Endothelial cell of umbilical vein (primary cell): Measurements from ENCODE around the gene KRT71. TPM values are rescaled to one million over a fixed set of nuclear protein-coding genes. Genes with fewer than 3 reads are reported as not detected.

ENCODE experiments used
- BruUV-seq: library from RNA; stranded (reverse); fragments of 400-500 nt; replicated peaks from 2 replicates; lab custom pipeline; 2021; lab: Mats Ljungman, UMichigan
- CTCF ChIA-PET: fragments of 300-600, 350-600 bp; sonication (Branson Sonifier 250); formaldehyde crosslinking; loops from one replicate; lab custom pipeline; 2021; ENCODE audit warnings: antibody characterized with exemption, inconsistent platforms; lab: Charles Lee
- POLR2A ChIA-PET: fragments of 300-600, 350-600 bp; sonication (Branson Sonifier 250); formaldehyde crosslinking; loops from one replicate; lab custom pipeline; 2021; ENCODE audit warnings: antibody characterized with exemption, inconsistent platforms; lab: Charles Lee
- DNase-seq: peaks from one replicate; pipeline ENCODE4 v3.0.0-alpha.2; 2011; ENCODE audit warnings: low read depth, low spot score
- FAIRE-seq: peaks from 2 replicates; lab custom pipeline; 2011; peaks lifted over from hg19 to GRCh38; lab: Jason Lieb, UNC
- H2AFZ ChIP-seq: 2 replicates; pipeline ENCODE4 v1.6.0; 2012; ENCODE audit warnings: low read depth, low read length, control low read depth, inconsistent platforms
- H3K27ac ChIP-seq: 2 replicates; pipeline ENCODE4 v1.5.1; 2011; ENCODE audit warnings: low read depth, mild to moderate bottlenecking, control low read depth, low read length, moderate library complexity; ENCODE audit not compliant: insufficient read depth
- H3K27me3 ChIP-seq, 2 experiments: 2 replicates each; pipeline versions ENCODE4 v1.6.0 to v1.6.1; 2011; ENCODE audit warnings: low read length in 2 of 2, mixed read lengths in 1 of 2; ENCODE audit not compliant: control insufficient read depth in 2 of 2, insufficient read depth in 2 of 2
- H3K36me3 ChIP-seq, 2 experiments: 2 replicates in 1 of 2; 3 replicates in 1 of 2; pipeline ENCODE4 v1.5.1; 2011; ENCODE audit warnings: low read length in 2 of 2, mild to moderate bottlenecking in 1 of 2, moderate library complexity in 1 of 2; ENCODE audit not compliant: control insufficient read depth in 2 of 2, insufficient read depth in 2 of 2; ENCODE audit errors: extremely low read depth in 1 of 2
- H3K4me1 ChIP-seq: 3 replicates; pipeline ENCODE4 v1.5.1; 2011; ENCODE audit warnings: mild to moderate bottlenecking, low read length; ENCODE audit not compliant: control insufficient read depth, insufficient read depth; ENCODE audit errors: extremely low read depth
- H3K4me2 ChIP-seq: 2 replicates; pipeline ENCODE4 v1.6.1; 2011; ENCODE audit warnings: low read length, control low read depth, mixed read lengths; ENCODE audit not compliant: insufficient read depth
- H3K4me3 ChIP-seq, 3 experiments: fragments of 200-600 bp in 1 of 3; sonication (generic), shearing (Covaris generic) in 1 of 3; replicated peaks in 1 of 3; 2 replicates each; pipeline ENCODE4 v1.5.1; 2011 to 2016; ENCODE audit warnings: control low read depth in 3 of 3, low read length in 3 of 3, mild to moderate bottlenecking in 2 of 3, inconsistent platforms in 1 of 3, low read depth in 1 of 3, moderate library complexity in 1 of 3; ENCODE audit not compliant: insufficient read depth in 1 of 3
- H3K79me2 ChIP-seq: 2 replicates; pipeline ENCODE4 v1.6.0; 2012; ENCODE audit warnings: low read length, inconsistent platforms; ENCODE audit not compliant: control insufficient read depth, insufficient read depth
- H3K9ac ChIP-seq: replicated peaks from 2 replicates; pipeline ENCODE3; 2011; ENCODE audit warnings: low read length, control low read depth; ENCODE audit not compliant: insufficient read depth; ENCODE audit errors: extremely low read depth
- H3K9me1 ChIP-seq: replicated peaks from 3 replicates; pipeline ENCODE4 v1.6.0; 2011; ENCODE audit warnings: mild to moderate bottlenecking, low read length; ENCODE audit not compliant: control insufficient read depth, insufficient read depth; ENCODE audit errors: extremely low read depth
- H3K9me3 ChIP-seq: replicated peaks from 2 replicates; pipeline ENCODE4 v1.5.1; 2012; ENCODE audit warnings: low read length, inconsistent platforms; ENCODE audit not compliant: control insufficient read depth, insufficient read depth
- H4K20me1 ChIP-seq: replicated peaks from 2 replicates; pipeline ENCODE3; 2011; ENCODE audit warnings: mild to moderate bottlenecking, low read length; ENCODE audit not compliant: control insufficient read depth, insufficient read depth; ENCODE audit errors: extremely low read depth
- EZH2 ChIP-seq: IDR thresholded peaks from 2 replicates; pipeline ENCODE4 v1.6.1; 2012; ENCODE audit warnings: borderline replicate concordance, low read depth, mild to moderate bottlenecking, moderate library complexity, low read length, inconsistent platforms; ENCODE audit not compliant: severe bottlenecking
- FOS ChIP-seq: IDR thresholded peaks from 2 replicates; pipeline ENCODE4 v1.6.1; 2011; ENCODE audit warnings: mild to moderate bottlenecking, low read length, moderate library complexity, borderline replicate concordance; ENCODE audit not compliant: insufficient read depth
- GATA2 ChIP-seq: IDR thresholded peaks from 2 replicates; pipeline ENCODE4 v1.7.0; 2011; ENCODE audit warnings: low read depth, mild to moderate bottlenecking, moderate library complexity, mixed read lengths, low read length; ENCODE audit not compliant: insufficient read length, insufficient read depth
- JUN ChIP-seq: IDR thresholded peaks from 2 replicates; pipeline ENCODE4 v1.6.1; 2011; ENCODE audit warnings: borderline replicate concordance, low read depth; ENCODE audit not compliant: insufficient read length, insufficient read depth
- MYC ChIP-seq: IDR thresholded peaks from one replicate; pipeline ENCODE4 v1.6.1; 2011; ENCODE audit warnings: mild to moderate bottlenecking, low read depth, low read length
- POLR2A ChIP-seq: IDR thresholded peaks from 2 replicates; pipeline ENCODE4 v1.6.1; 2012; ENCODE audit warnings: low read depth, mild to moderate bottlenecking, control low read depth, low read length
- POLR2AphosphoS5 ChIP-seq: IDR thresholded peaks from 2 replicates; pipeline ENCODE4 v1.6.1; 2012; ENCODE audit warnings: low read depth, mild to moderate bottlenecking, control low read depth, low read length, moderate library complexity; ENCODE audit not compliant: insufficient read depth
- dilution Hi-C: fragments of 300-500 bp; cut with MboI; formaldehyde crosslinking; loops from one replicate; pipeline ENCODE4 v1.15.0; 2019; ENCODE audit warnings: low sequenced_read_pairs; ENCODE audit not compliant: extremely low pct_ligation_motif_present
- intact Hi-C: fragments of 100-400 bp; cut with micrococcal nuclease; formaldehyde crosslinking; loops from one replicate; pipeline ENCODE4 v1.10.0; 2022
- polyA plus RNA-seq, 4 experiments: library from polyadenylated mRNA; depleted of rRNA in 3 of 4; stranded (reverse) in 3 of 4; unstranded in 1 of 4; fragments of >200 nt; gene quantifications; 2 replicates each; pipeline versions ENCODE4 v1.2.1 to v1.2.3, GENCODE V29; 2011 to 2012; ENCODE audit warnings: missing spikeins in 1 of 4
- total RNA-seq: library from RNA; stranded (reverse); gene quantifications from 2 replicates; pipeline ENCODE4 v1.2.3, GENCODE V29; 2021
- TF ChIP-seq, protein P1 (sequence below): IDR thresholded peaks from 2 replicates; pipeline ENCODE4 v1.6.1; 2011; ENCODE audit not compliant: insufficient read depth, insufficient read length
- TF ChIP-seq, protein P2 (sequence below), 2 donors: IDR thresholded peaks; 1 replicate in 1 of 2; 2 replicates in 1 of 2; pipeline ENCODE4 v1.5.1; 2011; ENCODE audit warnings: low read length in 2 of 2, mild to moderate bottlenecking in 2 of 2, moderate library complexity in 2 of 2, control low read depth in 1 of 2, inconsistent platforms in 1 of 2, low read depth in 1 of 2; ENCODE audit not compliant: insufficient read depth in 1 of 2; ENCODE audit errors: extremely low read depth in 1 of 2

KRT71 gene
- total and polyA plus RNA-seq, 2 donors (not counting 3 experiments of a cell fraction or from before 2014, with no cell fraction given): not detected

DNA sequence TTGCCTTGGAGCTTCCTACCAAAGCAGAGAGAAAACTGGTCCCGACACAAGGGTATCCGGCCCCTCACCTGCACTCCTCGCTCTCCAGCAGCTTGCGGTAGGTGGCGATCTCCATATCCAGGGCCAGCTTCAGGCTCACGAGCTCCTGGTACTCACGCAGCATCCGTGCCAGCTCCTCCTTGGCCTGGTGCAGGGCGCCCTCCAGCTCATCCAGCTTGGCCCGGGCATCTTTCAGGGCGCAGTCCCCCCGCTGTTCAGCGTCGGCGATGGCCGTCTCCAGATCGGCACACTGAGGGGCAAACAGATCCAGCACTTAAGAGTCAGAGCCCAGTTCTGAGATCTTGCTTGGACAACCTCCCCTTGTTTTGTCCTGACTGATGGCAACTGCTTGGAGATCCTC, 34.6 kb upstream of the KRT71 start:
- POLR2A ChIA-PET: no interaction called here
- H3K9me1 ChIP-seq: no peaks in the 10 kb centered on the region
- CTCF ChIA-PET: interaction anchor here (1.1 to 12.3 kb wide), 4 partner anchors 278 to 393 kb away, joined by 4 to 135 read pairs (median 10); no protein-coding TSS in a partner anchor
- H2AFZ ChIP-seq: no peak overlapping the region
- BruUV-seq: no TSS peak
- no peak overlapping the region for H3K4me3 ChIP-seq
- no peak overlapping the region for H3K9ac ChIP-seq
- H3K4me2 ChIP-seq: no peak overlapping the region
- intact Hi-C loops: no loop called here
- dilution Hi-C loops: no loop called here
- H3K4me1 ChIP-seq: no peaks in the 10 kb centered on the region
- no peaks in the 10 kb centered on the region for H4K20me1 ChIP-seq
- H3K27ac ChIP-seq: no peak overlapping the region
- peaks cover 0 to 2% of the 10 kb centered on the region in 2 experiments for H3K27me3 ChIP-seq
- TF ChIP-seq MYC (no peak), JUN (no peak), GATA2 (no peak), EZH2 (no peak), FOS (no peak), POLR2A (no peak), POLR2AphosphoS5 (no peak)
- TF ChIP-seq, protein P1, sequence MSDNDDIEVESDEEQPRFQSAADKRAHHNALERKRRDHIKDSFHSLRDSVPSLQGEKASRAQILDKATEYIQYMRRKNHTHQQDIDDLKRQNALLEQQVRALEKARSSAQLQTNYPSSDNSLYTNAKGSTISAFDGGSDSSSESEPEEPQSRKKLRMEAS: no peak
- TF ChIP-seq, protein P2, sequence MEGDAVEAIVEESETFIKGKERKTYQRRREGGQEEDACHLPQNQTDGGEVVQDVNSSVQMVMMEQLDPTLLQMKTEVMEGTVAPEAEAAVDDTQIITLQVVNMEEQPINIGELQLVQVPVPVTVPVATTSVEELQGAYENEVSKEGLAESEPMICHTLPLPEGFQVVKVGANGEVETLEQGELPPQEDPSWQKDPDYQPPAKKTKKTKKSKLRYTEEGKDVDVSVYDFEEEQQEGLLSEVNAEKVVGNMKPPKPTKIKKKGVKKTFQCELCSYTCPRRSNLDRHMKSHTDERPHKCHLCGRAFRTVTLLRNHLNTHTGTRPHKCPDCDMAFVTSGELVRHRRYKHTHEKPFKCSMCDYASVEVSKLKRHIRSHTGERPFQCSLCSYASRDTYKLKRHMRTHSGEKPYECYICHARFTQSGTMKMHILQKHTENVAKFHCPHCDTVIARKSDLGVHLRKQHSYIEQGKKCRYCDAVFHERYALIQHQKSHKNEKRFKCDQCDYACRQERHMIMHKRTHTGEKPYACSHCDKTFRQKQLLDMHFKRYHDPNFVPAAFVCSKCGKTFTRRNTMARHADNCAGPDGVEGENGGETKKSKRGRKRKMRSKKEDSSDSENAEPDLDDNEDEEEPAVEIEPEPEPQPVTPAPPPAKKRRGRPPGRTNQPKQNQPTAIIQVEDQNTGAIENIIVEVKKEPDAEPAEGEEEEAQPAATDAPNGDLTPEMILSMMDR (IDR thresholded peaks at IDR 0.05; ENCODE audit: extremely low read depth in 1 of 2, insufficient read depth in 1 of 2, low read depth in 1 of 2, low read length in 2 of 2): no peak
- FAIRE-seq (no peak), DNase-seq (no peak)
- H3K79me2 ChIP-seq: no peaks in the 10 kb centered on the region
- H3K9me3 ChIP-seq: no peaks in the 10 kb centered on the region
- H3K36me3 ChIP-seq: no peaks in the 10 kb centered on the region
